Progenitor cell of endocrine pancreas (in vitro differentiated cells): Measurements from ENCODE around the gene IFT122. TPM values are rescaled to one million over a fixed set of nuclear protein-coding genes. Genes with fewer than 3 reads are reported as not detected.

Source experiments
- DNase-seq: peaks from one replicate; pipeline ENCODE4 v3.0.0; 2021; ENCODE audit warnings: low spot score; ENCODE audit not compliant: unreplicated experiment
- H3K27ac Mint-ChIP-seq: 2 replicates; pipeline ENCODE4 v1.8.0; 2021; ENCODE audit warnings: mild to moderate bottlenecking, moderate library complexity, mixed read lengths
- H3K27me3 Mint-ChIP-seq: 2 replicates; pipeline ENCODE4 v1.8.0; 2021; ENCODE audit warnings: mixed read lengths
- H3K36me3 Mint-ChIP-seq: 2 replicates; pipeline ENCODE4 v1.8.0; 2022; ENCODE audit warnings: mixed read lengths; ENCODE audit not compliant: insufficient read depth
- H3K4me1 Mint-ChIP-seq: 2 replicates; pipeline ENCODE4 v1.8.0; 2021; ENCODE audit warnings: low read depth, mixed read lengths
- H3K4me3 Mint-ChIP-seq: 2 replicates; pipeline ENCODE4 v1.8.0; 2021; ENCODE audit warnings: low read depth, mild to moderate bottlenecking, moderate library complexity, mixed read lengths
- H3K9me3 Mint-ChIP-seq: 2 replicates; pipeline ENCODE4 v1.8.0; 2021; ENCODE audit warnings: low read depth, mixed read lengths
- total RNA-seq: library from RNA; stranded (reverse); gene quantifications from 2 replicates; pipeline ENCODE4 v1.2.1, GENCODE V29; 2021
- TF ChIP-seq, protein P1 (sequence below): fragments of 200-600 bp; sonication (generic); IDR thresholded peaks from one replicate; pipeline ENCODE4 v1.5.0; 2021; ENCODE audit warnings: antibody characterized with exemption, mild to moderate bottlenecking; ENCODE audit not compliant: unreplicated experiment

The IFT122 gene
- total RNA-seq, 1 donor from 2014 or later: 75.6 TPM

DNA sequence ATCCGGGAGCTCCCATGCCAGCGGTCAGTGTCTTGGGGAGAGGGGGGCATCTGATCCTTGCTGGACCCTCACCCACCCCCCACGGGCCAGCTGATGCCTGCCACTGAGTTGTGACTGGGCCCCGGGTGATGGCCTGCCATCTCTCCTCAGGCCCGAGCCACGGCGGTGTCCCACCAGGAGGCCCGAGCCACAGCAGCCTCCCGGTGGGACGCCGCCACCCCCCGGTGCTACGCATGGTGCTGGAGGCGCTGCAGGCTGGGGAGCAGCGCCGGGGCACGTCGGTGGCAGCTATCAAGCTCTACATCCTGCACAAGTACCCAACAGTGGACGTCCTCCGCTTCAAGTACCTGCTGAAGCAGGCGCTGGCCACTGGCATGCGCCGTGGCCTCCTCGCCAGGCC, 107.2 kb downstream of the IFT122 start:
- H3K27me3 Mint-ChIP-seq: peaks cover 11% of the 10 kb centered on the region
- no peak overlapping the region for H3K4me3 Mint-ChIP-seq
- no peaks in the 10 kb centered on the region for H3K9me3 Mint-ChIP-seq
- no peak for DNase-seq
- H3K4me1 Mint-ChIP-seq: peaks cover 1% of the 10 kb centered on the region
- TF ChIP-seq, protein P1, sequence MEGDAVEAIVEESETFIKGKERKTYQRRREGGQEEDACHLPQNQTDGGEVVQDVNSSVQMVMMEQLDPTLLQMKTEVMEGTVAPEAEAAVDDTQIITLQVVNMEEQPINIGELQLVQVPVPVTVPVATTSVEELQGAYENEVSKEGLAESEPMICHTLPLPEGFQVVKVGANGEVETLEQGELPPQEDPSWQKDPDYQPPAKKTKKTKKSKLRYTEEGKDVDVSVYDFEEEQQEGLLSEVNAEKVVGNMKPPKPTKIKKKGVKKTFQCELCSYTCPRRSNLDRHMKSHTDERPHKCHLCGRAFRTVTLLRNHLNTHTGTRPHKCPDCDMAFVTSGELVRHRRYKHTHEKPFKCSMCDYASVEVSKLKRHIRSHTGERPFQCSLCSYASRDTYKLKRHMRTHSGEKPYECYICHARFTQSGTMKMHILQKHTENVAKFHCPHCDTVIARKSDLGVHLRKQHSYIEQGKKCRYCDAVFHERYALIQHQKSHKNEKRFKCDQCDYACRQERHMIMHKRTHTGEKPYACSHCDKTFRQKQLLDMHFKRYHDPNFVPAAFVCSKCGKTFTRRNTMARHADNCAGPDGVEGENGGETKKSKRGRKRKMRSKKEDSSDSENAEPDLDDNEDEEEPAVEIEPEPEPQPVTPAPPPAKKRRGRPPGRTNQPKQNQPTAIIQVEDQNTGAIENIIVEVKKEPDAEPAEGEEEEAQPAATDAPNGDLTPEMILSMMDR: no peak
- no peaks in the 10 kb centered on the region for H3K36me3 Mint-ChIP-seq
- H3K27ac Mint-ChIP-seq: no peak overlapping the region

DNA sequence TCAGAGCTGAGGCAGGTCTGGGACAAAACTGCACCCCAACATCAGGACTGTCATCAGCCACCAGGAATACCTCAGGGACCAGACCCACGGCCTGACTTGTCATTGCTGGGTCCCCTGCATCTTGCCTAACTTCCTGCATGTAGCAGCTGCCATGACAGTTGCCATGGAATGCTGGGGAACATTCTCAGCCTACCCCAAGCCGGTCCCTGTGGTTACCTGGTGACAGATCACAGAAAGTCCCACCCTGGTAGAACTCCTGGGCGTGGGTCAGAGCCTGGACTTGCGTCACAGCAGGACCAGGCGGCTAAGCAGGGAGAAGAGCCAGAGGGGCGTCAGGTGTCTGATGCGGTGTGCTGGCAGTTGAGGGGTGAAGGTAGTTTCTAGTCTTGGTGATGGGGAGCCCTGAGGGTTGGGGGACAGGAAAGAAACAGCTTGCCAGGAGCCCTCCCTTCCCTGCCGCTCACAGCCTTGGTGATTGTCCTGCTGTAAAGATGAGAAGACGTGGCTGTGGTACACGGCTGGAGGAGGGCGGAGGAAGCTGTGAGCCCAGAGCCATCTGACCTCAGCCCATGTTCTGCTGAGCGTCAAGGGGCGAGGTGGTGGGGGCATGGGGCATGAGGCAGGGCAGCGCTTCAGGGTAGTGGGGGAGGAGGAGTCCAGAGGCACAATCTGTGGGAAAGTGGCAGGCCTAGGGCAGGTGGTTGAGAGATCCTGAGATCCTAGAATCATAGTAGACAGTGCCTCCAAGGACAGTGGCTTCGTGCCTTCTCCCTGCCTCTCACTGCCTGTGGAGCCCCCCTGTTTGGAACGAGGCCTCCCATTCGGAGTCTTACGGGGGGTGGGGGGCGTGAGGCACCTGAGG, 108.3 kb downstream of the IFT122 start:
- Mint-ChIP-seq H3K4me3 (no peak overlapping the region), H3K27ac (peak overlapping the region; percentile 37), H3K27me3 (peaks cover 18% of the 10 kb centered on the region), H3K9me3 (no peaks in the 10 kb centered on the region), H3K4me1 (peaks cover 1% of the 10 kb centered on the region), H3K36me3 (no peaks in the 10 kb centered on the region)
- TF ChIP-seq, protein P1: no peak
- DNase-seq: no peak

DNA sequence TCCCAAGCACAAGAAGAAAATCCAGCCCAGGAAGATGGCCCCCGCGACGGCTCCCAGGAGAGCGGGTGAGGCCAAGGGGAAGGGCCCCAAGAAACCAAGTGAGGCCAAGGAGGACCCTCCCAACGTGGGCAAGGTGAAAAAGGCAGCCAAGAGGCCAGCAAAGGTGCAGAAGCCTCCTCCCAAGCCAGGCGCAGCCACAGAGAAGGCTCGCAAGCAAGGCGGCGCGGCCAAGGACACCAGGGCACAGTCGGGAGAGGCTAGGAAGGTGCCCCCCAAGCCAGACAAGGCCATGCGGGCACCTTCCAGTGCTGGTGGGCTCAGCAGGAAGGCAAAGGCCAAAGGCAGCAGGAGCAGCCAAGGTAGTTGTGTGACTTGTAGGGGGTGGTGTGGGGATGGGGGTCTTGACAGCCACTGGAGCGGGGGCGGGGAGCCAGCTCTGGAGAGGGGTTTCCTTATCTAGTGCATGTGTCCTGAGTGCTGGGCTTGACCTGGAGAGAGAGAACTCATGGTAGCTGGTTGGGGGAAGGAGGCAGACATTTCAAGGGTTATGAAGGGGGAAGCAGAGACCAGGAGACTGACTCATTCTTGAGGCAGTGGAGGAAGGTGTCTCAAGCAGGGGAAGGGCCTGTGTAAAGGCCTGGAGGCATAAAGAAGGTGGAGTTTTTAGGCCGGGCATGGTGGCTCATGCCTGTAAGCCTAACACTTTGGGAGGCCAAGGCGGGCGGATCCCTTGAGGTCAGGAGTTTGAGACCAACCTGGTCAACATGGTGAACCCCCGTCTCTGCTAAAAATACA, 109.2 kb downstream of the IFT122 start:
- Mint-ChIP-seq H3K27ac (no peak overlapping the region), H3K4me3 (no peak overlapping the region), H3K4me1 (peaks cover 1% of the 10 kb centered on the region), H3K9me3 (no peaks in the 10 kb centered on the region), H3K27me3 (peaks cover 21% of the 10 kb centered on the region), H3K36me3 (no peaks in the 10 kb centered on the region)
- TF ChIP-seq, protein P1: no peak
- no peak for DNase-seq

DNA sequence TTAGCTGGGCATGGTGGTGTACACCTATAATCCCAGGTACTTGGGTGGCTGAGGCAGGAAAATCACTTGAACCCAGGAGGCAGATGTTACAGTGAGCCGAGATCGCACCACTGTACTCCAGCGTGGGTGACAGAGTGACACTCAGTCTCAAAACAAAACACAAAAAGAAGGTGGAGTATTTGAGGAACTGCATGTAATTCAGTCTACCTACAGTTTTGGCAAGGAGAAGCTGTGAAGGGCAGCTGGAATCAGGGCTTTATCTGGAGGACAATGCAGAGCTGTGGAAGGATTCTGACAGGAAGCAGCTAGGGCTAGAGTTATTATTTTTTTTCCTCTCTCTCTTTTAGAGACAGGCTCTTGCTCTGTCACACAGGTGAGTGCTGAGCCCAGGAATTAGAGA, 109.8 kb downstream of the IFT122 start:
- TF ChIP-seq, protein P1: no peak
- peaks cover 1% of the 10 kb centered on the region for H3K4me1 Mint-ChIP-seq
- H3K27me3 Mint-ChIP-seq: peaks cover 27% of the 10 kb centered on the region
- no peaks in the 10 kb centered on the region for H3K9me3 Mint-ChIP-seq
- DNase-seq: no peak
- no peak overlapping the region for H3K4me3 Mint-ChIP-seq
- no peak overlapping the region for H3K27ac Mint-ChIP-seq
- no peaks in the 10 kb centered on the region for H3K36me3 Mint-ChIP-seq

DNA sequence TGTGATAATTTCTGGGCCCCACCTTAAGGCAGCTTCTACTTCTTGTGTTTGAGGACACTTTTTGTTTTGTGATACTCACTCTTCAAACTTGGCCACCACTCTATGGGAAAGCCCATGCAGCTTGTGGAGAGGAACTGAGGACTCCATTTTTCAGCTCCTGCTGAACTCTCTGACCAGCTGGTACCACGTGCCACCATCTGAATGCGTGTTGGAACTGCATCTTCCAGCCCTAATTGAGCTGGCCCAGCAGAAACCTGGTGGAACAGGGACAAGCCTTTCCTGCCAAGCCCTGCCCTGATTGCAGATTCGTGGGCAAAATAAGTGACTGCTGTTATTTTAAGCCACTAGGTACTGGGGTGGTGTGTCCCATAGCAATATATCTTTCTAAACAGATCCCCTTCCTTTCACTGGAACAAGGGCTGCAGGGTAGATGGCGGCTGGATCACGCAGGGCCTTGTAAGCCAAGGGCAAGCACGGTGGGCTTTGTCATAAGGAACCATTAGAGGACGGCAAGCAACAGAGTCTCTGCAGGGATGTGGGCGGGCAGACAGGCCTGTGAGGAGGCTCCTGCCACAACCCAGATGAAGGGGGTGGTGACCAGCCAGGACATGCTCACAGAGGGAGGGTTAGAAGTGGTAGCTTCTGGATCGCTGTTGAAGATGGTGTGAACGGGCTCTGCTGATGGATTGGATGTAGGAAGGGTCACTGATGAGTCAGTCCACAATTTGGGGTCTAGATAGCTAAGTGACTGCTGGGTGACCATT, 112.4 kb downstream of the IFT122 start:
- H3K36me3 Mint-ChIP-seq: no peaks in the 10 kb centered on the region
- H3K4me1 Mint-ChIP-seq: peaks cover 1% of the 10 kb centered on the region
- H3K27ac Mint-ChIP-seq: peak overlapping the region; percentile 38

More for the DNA sequence above, 112.4 kb downstream of the IFT122 start:
- no peak overlapping the region for H3K4me3 Mint-ChIP-seq
- TF ChIP-seq, protein P1: no peak
- peaks cover 28% of the 10 kb centered on the region for H3K27me3 Mint-ChIP-seq
- H3K9me3 Mint-ChIP-seq: no peaks in the 10 kb centered on the region
- DNase-seq: no peak
